RWPE1 (cell line): ENCODE data around the gene OR2A25.

Experiments used
- CTCF ChIA-PET: fragments of 350-600 bp; sonication (Branson Sonifier 250); formaldehyde crosslinking; extraction: SDS; loops from one replicate; lab custom pipeline; 2021; lab: Yijun Ruan, JAX
- POLR2A ChIA-PET: fragments of 400-600 bp; formaldehyde crosslinking; extraction: SDS; loops from one replicate; lab custom pipeline; 2020; ENCODE audit warnings: antibody characterized with exemption; ENCODE audit not compliant: low non-redundant PET; lab: Yijun Ruan, JAX
- DNase-seq: peaks from one replicate; pipeline ENCODE4 v3.0.0; 2012; ENCODE audit warnings: low spot score
- H3K27ac ChIP-seq: fragments of 450-650 bp; 2 replicates; pipeline ENCODE4 v1.5.1; 2017
- TF ChIP-seq, protein P1 (sequence below): fragments of 450-650 bp; conservative IDR thresholded peaks from 2 replicates; pipeline ENCODE4 v1.5.1; 2017; ENCODE audit warnings: low read depth, mild to moderate bottlenecking

OR2A25 gene, protein sequence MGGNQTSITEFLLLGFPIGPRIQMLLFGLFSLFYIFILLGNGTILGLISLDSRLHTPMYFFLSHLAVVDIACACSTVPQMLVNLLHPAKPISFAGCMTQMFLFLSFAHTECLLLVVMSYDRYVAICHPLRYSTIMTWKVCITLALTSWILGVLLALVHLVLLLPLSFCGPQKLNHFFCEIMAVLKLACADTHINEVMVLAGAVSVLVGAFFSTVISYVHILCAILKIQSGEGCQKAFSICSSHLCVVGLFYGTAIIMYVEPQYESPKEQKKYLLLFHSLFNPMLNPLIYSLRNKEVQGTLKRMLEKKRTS

DNA sequence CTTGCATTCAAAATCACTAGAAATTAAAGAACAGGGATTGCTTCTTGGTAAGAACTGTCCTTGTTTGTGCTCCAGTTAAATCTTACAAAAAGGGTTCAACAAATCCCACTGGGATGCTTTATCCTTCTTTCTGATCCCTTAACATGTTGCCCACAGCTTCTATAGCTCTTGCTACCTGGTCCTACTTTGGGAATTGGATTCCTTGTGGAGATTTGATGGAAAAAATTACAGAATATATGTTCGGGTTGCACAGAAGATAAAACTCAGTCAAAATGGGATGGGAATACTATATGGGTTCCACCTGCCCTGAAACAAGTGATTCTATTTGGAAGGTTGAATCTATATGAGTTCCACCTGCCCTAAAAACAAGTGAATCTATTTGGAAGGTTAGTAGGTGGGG, at the start of gene OR2A25:
OR2A25 (plus strand) TSS at position 301 of the 400 bp plus-strand sequence. CDS start 4,409 bp downstream, outside the sequence.
- ChIA-PET CTCF (interaction anchor here (0.9 kb wide), 1 partner anchor 1120 kb away, joined by 3 read pairs; no protein-coding TSS in a partner anchor), POLR2A (no interaction called here)
- H3K27ac ChIP-seq: no peak within 1 kb of the TSS
- DNase-seq: no peak
- TF ChIP-seq, protein P1, sequence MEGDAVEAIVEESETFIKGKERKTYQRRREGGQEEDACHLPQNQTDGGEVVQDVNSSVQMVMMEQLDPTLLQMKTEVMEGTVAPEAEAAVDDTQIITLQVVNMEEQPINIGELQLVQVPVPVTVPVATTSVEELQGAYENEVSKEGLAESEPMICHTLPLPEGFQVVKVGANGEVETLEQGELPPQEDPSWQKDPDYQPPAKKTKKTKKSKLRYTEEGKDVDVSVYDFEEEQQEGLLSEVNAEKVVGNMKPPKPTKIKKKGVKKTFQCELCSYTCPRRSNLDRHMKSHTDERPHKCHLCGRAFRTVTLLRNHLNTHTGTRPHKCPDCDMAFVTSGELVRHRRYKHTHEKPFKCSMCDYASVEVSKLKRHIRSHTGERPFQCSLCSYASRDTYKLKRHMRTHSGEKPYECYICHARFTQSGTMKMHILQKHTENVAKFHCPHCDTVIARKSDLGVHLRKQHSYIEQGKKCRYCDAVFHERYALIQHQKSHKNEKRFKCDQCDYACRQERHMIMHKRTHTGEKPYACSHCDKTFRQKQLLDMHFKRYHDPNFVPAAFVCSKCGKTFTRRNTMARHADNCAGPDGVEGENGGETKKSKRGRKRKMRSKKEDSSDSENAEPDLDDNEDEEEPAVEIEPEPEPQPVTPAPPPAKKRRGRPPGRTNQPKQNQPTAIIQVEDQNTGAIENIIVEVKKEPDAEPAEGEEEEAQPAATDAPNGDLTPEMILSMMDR: no peak

- ChIA-PET POLR2A (no interaction called here), CTCF (no interaction called here)
- H3K27ac ChIP-seq: no peak overlapping the region
- TF ChIP-seq, protein P1: no peak
- DNase-seq: no peak
Measured at GRCh38 chr7:144020340-144020739, 49.3 kb upstream of the OR2A25 start.

GRCh38 chr7:144022169-144022568, 47.4 kb upstream of the OR2A25 start:
- no peak overlapping the region for H3K27ac ChIP-seq
- ChIA-PET POLR2A (no interaction called here), CTCF (no interaction called here)
- DNase-seq: no peak
- TF ChIP-seq, protein P1: no peak

DNA sequence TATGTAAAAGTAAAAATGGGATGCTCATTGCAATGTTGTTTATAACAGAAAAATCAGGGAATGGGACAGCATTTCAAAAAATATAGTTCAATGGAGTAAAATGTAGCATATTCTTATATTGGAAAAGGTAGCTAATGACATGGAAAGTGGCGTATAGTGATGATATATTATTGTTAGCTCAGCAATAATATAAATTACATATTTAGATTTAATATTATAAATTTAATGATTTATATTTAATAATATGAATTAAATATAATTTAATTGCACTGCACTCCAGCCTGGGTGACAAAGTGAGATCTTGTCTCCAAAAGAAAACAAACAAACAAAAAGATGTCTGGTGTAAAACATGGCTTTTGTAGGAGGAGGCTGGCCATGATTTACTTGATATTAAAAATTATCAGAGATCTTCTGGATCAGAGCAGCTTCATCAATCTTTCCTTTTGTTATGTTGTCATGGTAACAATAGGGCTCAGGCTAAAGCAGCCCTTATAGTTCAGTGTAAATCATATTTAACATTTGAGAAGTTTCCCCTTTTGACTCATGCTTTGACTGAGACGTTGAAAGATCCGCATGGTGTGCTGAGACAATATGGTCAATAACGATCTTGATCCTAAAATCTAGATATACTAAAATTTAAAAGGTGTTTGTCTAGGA, 46.3 kb upstream of the OR2A25 start:
- TF ChIP-seq, protein P1: no peak
- DNase-seq: no peak
- H3K27ac ChIP-seq: no peak overlapping the region
- CTCF ChIA-PET: no interaction called here
- POLR2A ChIA-PET: no interaction called here

GRCh38 chr7:144024213-144024612, 45.4 kb upstream of the OR2A25 start:
- POLR2A ChIA-PET: no interaction called here
- H3K27ac ChIP-seq: no peak overlapping the region
- CTCF ChIA-PET: no interaction called here
- TF ChIP-seq, protein P1: no peak
- DNase-seq: no peak

- H3K27ac ChIP-seq: no peak overlapping the region
- TF ChIP-seq, protein P1: no peak
- CTCF ChIA-PET: interaction anchor here (0.5 kb wide), 1 partner anchor 37 kb away, joined by 3 read pairs; no protein-coding TSS in a partner anchor
- no peak for DNase-seq
- POLR2A ChIA-PET: no interaction called here
Measured at GRCh38 chr7:144026203-144026883, 43.3 kb upstream of the OR2A25 start.
